ENCODE data around the gene DNAJC10. TPM values are rescaled to one million over a fixed set of nuclear protein-coding genes. Genes with fewer than 3 reads are reported as not detected.
"Not testable (repeated sequence)": the region's sequence is repeated elsewhere in the genome, so short reads cannot be mapped to it uniquely, and the experiment has no call there.

The DNAJC10 gene
- total RNA-seq, 4 donors from 2014 or later, result 13.6 to 33.6 (median 22.5) TPM

DNA sequence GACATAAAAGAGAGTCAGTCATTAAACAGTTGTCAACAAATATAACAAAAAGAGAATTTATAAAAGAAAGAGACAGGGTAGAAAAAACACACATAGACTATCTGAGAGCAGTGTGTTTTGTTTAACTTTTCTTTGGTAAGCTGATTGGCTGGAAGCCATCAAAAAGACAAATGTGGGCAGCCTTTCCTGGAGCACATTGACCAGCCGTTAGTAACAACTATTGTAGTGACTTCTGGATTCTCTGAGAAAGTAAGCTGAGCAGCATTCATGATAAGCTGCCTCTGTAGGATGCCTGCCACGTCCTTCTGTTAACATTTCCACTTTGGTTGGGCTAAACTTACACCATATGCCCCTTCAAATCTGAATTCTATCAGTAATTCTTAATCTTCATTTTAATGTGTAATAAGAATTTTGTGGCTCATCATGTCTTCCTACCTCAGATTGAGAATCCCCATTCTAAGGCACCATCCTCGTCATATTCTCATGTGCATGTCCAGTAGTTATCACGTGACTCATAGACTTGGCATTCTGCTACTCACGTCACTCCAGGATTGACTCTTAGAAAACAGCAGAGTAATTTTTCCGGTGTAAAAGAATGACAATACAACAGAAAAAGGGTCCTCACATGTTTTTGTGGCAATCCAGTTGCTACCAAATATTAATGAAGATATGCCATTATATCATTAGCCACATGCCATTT is 43.4 kb upstream of the DNAJC10 start:
- Histone ChIP-seq H3K27me3 (no peaks in the 10 kb centered on the region), H3K4me3 (no peak overlapping the region), H3K27ac (no peak overlapping the region), H3K36me3 (no peaks in the 10 kb centered on the region), H3K9me3 (no peaks in the 10 kb centered on the region), H3K4me1 (no peaks in the 10 kb centered on the region)
- TF ChIP-seq, protein P1, sequence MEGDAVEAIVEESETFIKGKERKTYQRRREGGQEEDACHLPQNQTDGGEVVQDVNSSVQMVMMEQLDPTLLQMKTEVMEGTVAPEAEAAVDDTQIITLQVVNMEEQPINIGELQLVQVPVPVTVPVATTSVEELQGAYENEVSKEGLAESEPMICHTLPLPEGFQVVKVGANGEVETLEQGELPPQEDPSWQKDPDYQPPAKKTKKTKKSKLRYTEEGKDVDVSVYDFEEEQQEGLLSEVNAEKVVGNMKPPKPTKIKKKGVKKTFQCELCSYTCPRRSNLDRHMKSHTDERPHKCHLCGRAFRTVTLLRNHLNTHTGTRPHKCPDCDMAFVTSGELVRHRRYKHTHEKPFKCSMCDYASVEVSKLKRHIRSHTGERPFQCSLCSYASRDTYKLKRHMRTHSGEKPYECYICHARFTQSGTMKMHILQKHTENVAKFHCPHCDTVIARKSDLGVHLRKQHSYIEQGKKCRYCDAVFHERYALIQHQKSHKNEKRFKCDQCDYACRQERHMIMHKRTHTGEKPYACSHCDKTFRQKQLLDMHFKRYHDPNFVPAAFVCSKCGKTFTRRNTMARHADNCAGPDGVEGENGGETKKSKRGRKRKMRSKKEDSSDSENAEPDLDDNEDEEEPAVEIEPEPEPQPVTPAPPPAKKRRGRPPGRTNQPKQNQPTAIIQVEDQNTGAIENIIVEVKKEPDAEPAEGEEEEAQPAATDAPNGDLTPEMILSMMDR (IDR thresholded peaks at IDR 0.05 in 4 of 5, conservative IDR thresholded peaks at IDR 0.05 in 1 of 5), result no peak
- TF ChIP-seq POLR2A (IDR thresholded peaks at IDR 0.05), result no peak
- intact Hi-C loops (cut with DNase I; ENCODE audit: low total_unique reads) (no loop called here), in situ Hi-C loops (cut with MboI; ENCODE audit: low sequenced_read_pairs in 4 of 4) (no loop called here)
- ATAC-seq (no peak), DNase-seq (no peak)

DNA sequence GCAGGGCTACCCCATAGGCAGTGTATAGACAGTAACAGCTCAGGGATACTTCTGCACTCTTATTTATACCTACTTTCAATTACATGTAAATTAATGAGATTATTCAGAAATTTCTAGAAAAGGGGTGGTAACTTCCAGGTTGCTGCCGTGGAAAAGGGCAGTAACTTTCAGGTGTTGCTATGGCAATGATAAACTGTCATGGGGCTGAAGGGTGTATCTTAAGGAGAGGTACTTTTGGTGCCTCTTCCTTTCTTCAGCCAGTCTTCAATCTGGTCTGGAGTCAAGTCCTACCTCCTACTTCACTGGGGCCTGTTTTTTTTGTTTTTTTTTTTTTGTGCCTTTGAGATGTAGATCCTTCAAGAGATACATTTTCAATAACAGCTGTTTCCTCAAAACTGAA is 35.2 kb upstream of the DNAJC10 start:
- no peak overlapping the region for H3K27ac ChIP-seq
- intact Hi-C loops (cut with DNase I; ENCODE audit: low total_unique reads), result no loop called here
- H3K36me3 ChIP-seq, result no peaks in the 10 kb centered on the region
- H3K27me3 ChIP-seq, result no peaks in the 10 kb centered on the region
- H3K4me1 ChIP-seq, result no peaks in the 10 kb centered on the region
- in situ Hi-C loops (cut with MboI; ENCODE audit: low sequenced_read_pairs in 4 of 4), result no loop called here
- no peak for DNase-seq
- no peak overlapping the region for H3K4me3 ChIP-seq
- H3K9me3 ChIP-seq, result no peaks in the 10 kb centered on the region
- no peak for ATAC-seq
- TF ChIP-seq POLR2A (IDR thresholded peaks at IDR 0.05), result no peak
- TF ChIP-seq, protein P1 (IDR thresholded peaks at IDR 0.05 in 4 of 5, conservative IDR thresholded peaks at IDR 0.05 in 1 of 5), result no peak

- Histone ChIP-seq H3K4me3 (no peak overlapping the region), H3K27me3 (peaks cover 0 to 3% (median 0%) of the 10 kb centered on the region in 3 donors), H3K9me3 (no peaks in the 10 kb centered on the region), H3K4me1 (no peaks in the 10 kb centered on the region), H3K27ac (no peak overlapping the region), H3K36me3 (no peaks in the 10 kb centered on the region)
- ATAC-seq, result no peak
- DNase-seq, result no peak
- in situ Hi-C loops (cut with MboI; ENCODE audit: low sequenced_read_pairs in 4 of 4), result no loop called here
- TF ChIP-seq, protein P1 (IDR thresholded peaks at IDR 0.05 in 4 of 5, conservative IDR thresholded peaks at IDR 0.05 in 1 of 5), result no peak
- TF ChIP-seq POLR2A (IDR thresholded peaks at IDR 0.05), result no peak
- intact Hi-C loops (cut with DNase I; ENCODE audit: low total_unique reads), result no loop called here
These were observed 33.8 kb upstream of the DNAJC10 start for GRCh38 chr2:182682210-182682609.

- no peaks in the 10 kb centered on the region for H3K4me1 ChIP-seq
- ATAC-seq (no peak), DNase-seq (no peak)
- intact Hi-C loops (cut with DNase I; ENCODE audit: low total_unique reads), result no loop called here
- H3K36me3 ChIP-seq, result no peaks in the 10 kb centered on the region
- H3K27ac ChIP-seq, result no peak overlapping the region
- H3K9me3 ChIP-seq, result no peaks in the 10 kb centered on the region
- in situ Hi-C loops (cut with MboI; ENCODE audit: low sequenced_read_pairs in 4 of 4), result no loop called here
- TF ChIP-seq, protein P1 (IDR thresholded peaks at IDR 0.05 in 4 of 5, conservative IDR thresholded peaks at IDR 0.05 in 1 of 5), result no peak
- TF ChIP-seq POLR2A (IDR thresholded peaks at IDR 0.05), result no peak
- H3K4me3 ChIP-seq, result no peak overlapping the region
- peaks cover 0 to 3% (median 0%) of the 10 kb centered on the region in 3 donors for H3K27me3 ChIP-seq
These were observed 30.5 kb upstream of the DNAJC10 start for GRCh38 chr2:182685559-182685958.

GRCh38 chr2:182686763-182687162 is 29.3 kb upstream of the DNAJC10 start:
- intact Hi-C loops (cut with DNase I; ENCODE audit: low total_unique reads), result not testable (repeated sequence)

More at GRCh38 chr2:182686763-182687162, 29.3 kb upstream of the DNAJC10 start:
- H3K27ac ChIP-seq; DNase-seq; H3K9me3 ChIP-seq; ATAC-seq; H3K27me3 ChIP-seq; H3K36me3 ChIP-seq; H3K4me1 ChIP-seq; H3K4me3 ChIP-seq; in situ Hi-C loops (cut with MboI; ENCODE audit: low sequenced_read_pairs in 4 of 4): not testable (repeated sequence)
